DMS153 treated with DMSO at 0.1 percent for 48 hours (cell line): ENCODE measurements around the gene JAZF1.
"Not testable (repeated sequence)": the region's sequence is repeated elsewhere in the genome, so short reads cannot be mapped to it uniquely, and the experiment has no call there.

ENCODE experiments used
- DNase-seq: peaks from one replicate; lab custom pipeline; 2025; ENCODE audit not compliant: unreplicated experiment; lab: John Stamatoyannopoulos, UW

JAZF1 gene

DNA sequence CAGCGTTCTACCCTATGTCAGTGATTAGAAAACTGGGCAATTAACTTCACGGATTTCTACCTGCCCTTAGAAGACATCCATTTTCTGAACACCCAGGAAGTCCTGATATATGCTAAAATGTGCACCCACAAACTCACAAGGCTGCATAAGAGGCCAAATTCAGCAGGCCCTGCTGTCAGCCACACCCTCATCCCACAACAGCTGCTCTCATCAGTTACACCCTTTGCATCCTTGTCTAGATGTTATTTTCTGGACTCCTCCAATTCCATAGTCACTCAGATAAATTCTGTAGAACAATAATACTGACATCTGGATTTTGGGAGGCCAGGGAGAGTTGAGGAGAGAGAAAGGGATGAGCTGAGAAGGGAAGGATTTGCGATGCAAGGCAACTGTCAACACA lies 231.7 kb downstream of the JAZF1 start:
- DNase-seq: no peak

DNA sequence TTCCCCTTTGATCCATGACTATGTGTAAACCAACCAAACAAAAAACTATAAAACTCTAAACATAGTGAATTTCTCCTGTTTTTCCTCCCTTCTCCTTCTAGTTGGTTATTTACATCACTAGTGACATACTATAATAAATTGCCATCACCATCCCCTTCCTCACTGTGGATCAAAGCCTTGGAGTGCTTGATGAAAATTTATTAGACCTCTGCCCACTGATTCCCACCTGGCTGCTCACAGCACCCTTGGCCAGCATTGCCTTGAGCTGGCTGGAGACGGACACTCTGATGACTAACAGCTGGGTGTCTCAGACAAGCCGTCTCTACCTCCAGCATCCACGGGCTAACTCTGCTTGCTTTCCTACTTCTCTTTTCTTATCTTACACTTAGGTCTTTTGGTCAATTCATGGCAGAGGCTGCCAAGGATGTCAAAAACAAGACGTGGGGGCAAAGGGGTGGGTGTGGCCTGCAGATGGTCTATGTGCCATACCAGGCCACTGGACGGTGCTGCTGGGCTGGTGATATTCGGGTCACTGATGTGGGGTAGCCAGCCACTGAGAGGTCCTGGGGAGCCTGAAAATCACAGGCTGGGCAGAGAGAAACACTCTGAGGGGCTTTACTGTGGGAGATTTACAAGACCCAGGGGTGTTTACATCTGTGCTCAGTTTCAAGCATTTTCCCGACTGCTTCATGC lies 232.9 kb downstream of the JAZF1 start:
- no peak for DNase-seq

DNA sequence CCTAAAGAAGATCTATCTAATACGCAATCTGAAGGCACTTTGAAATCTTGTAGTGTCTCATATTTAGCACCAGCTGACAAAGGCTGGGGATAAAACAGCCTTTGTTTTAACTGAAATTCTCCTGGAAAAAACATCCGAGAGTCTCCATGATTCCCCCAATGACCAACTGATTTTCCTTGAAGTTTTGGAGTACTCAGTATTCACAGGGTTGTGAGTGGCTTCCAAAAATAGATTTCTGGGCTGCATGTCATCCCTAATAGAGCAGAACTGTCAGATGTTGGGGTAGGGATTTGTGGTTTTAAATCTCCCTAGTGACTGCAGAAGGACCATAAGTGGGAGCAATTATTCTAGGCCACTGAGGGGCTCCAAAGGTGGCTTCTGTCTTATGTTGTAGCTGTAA lies 234.2 kb downstream of the JAZF1 start:
- no peak for DNase-seq

DNA sequence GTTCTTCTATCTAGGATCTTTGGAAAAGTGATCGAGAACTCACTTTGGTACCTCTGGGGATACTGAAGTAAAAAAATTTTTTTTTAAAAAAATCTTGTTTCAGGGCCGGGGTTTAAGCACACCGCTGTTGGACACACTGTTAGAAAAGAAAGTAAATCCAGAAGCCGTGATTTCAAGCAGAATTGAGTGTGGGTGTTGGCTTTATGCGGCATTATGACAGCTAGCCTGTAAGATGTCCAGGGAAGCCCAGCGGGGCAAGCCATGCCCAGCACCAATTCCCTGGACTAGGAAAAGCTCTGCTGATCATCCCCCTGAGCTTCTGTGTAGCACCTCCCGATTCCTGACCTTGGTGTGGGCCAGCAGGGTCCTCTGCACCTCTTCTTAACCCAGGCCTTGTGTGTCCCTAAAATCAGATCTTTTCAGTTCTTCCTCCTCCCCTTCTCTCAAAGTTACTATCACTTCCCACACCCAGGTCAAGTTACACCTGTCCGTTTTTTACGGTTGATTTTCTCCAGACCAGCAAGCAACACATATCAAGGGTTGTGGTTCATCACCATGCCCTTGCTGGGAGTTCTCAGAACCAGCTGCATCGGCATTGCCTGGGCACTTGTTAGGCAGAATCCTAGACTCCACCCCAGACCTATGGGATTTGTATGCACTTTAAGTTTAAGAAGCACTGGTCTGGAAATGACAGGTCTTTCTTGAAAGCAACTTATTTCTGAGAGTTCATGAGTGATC lies 235.4 kb downstream of the JAZF1 start:
- no peak for DNase-seq

DNA sequence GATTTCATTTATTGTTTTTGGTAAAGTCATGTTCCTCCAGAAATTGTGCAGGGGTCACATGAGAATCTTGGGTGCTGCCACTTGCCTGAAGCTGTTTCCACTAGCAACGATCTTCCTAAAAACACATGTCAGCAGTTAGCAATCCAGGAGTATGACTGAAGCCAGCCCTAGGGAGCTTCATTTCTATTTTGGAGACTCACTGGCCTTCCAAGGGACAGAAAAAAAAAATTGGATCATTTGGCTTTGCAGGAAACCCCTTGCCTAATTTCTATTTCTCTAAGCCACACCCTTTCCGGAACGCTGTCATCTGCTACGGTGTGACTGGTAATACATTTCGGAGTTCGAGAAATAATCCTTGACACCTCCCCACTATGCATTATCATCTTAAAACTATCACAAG lies 236.0 kb downstream of the JAZF1 start:
- no peak for DNase-seq

DNA sequence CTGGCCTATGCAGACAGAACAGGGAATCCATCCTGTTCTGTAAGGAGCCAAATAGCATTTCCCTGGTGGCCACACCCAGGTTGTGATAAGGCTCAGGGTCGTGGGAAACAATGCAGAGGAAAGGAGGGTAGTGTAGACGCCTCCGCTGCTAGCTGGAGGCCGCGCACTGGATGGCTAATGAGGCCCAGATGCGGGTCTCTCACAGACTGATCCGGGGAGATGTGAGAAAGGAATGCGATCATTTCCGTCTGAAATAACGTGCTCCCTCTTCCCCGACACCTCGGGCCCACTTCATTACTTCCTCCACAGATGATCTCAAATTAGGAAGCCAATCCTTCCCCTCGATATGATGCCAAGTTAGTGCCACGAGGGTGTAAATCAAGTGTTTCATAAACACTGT lies 237.4 kb downstream of the JAZF1 start:
- DNase-seq: no peak

DNA sequence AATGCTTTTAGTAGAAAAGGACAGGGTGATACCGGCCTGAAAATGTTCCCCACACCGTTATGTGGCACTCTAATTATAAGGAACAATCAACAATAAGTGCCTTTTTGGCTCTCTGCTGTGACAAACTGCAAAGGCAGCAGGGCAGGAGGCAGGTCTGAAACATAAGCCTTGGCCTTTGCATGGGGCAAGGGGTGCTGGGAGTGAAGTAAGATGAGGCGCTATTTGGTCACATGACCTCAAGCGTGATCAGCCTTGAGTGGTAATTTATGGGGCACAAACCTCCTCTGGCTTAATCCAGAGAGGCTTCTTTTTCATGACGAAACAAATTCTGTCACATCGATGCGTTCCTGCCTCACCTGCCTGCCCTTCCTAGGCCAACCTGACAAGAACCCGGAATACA lies 237.9 kb downstream of the JAZF1 start:
- DNase-seq: no peak

DNA sequence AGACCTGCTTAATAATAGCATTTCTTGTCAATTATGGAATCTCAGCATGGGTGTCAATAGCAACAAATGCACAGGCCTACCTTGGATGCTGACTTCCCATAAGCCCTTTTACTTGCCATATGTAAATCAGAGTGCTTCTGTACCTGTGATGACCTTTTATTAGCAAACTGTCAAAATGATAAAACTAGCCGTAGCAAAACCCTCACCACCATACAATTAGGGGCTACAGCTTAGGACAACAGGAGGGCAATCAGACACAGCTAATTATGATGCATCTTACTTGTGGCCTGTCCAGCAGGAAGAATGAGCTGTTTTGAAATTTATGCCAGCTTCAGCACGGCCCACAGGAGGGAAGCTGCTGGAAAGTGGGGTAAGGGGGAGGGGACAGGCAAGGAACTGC lies 239.1 kb downstream of the JAZF1 start:
- no peak for DNase-seq

DNA sequence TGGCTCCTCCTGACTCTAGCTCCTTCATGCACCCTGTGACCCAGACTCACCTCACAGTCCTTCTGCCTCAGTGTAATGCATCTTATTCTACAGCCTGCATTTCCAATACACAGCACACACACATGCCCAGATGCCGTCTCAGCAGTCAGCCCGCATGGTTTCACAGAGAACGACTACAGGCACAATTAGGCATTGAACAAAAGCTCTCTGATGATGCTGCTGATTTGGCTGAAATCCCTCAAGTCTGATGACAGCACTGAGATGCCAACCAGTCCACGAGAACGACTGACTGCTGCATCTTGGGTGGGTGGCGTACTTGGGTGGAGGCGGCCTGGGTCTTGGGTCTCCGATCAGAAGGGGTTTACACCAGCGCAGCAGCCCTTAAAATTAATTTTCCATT lies 240.3 kb downstream of the JAZF1 start:
- no peak for DNase-seq

DNA sequence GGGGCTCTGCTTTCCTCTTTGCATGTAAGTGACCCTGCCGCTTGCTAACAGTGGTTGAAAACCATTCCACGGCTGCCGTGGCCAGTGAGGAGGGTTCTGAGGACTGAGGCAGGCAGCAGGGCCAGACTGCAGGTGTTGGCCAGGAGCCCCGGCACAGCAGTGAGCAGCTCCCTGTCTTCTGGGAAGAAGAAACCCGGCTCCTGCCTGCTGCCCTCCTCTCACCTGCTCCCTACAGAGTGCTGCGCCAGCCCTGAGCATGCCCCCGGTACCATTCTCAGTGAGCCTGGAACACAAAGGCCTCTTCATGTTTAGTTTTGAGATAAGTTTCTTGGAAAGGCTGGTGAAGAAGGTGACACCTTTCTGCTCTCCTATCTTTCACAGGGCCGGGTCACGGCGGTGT lies 240.7 kb downstream of the JAZF1 start:
- no peak for DNase-seq

DNA sequence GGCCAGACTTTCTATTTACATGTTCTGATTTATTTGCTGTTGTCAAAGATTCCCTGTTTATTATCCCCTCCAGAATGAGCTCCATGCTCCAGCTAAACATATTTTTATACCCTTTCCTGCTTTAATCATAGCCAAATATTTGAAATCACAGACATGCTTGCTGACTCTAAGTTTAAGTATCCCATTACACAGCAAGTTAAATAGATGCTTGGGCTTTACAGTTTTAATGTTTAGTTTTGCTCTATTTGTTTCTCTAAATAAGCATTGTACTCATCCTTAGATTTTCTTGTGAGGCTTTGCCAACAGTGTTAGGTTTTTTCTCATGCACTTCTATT lies 243.9 kb downstream of the JAZF1 start:
- no peak for DNase-seq

DNA sequence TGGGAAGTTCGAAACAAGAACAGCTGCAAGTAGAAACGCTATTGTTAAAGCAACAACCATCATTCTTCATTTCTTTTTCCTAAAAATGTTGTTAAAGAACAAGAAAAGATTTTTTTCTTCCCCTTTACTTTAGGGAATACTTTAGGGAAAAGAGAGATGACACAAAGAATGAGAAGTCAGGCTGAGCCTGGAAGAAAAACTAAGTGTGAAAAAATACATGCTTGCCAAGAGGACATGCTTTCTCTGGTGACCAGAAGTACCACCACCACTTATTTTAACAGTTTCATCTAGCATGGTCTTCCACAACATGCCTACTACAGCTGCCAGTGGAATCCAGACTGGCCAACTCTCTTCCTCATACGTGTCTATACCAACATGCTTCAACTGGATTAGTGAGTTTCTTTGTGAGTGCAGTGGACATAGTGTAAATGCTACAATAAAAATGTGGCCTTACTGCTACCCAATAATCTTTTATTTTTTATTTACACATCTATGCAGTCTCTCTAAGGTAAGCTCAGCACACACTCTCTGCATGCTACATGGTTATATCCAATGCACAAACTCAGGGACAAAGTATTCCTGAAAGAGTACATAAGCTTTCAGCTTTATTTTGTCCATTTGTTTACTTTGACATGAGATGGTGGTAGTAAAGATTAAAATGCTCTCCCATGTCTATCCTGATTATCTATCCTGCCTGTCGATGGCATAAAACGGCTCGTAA lies 244.4 kb downstream of the JAZF1 start:
- peak; percentile 67 for DNase-seq

DNA sequence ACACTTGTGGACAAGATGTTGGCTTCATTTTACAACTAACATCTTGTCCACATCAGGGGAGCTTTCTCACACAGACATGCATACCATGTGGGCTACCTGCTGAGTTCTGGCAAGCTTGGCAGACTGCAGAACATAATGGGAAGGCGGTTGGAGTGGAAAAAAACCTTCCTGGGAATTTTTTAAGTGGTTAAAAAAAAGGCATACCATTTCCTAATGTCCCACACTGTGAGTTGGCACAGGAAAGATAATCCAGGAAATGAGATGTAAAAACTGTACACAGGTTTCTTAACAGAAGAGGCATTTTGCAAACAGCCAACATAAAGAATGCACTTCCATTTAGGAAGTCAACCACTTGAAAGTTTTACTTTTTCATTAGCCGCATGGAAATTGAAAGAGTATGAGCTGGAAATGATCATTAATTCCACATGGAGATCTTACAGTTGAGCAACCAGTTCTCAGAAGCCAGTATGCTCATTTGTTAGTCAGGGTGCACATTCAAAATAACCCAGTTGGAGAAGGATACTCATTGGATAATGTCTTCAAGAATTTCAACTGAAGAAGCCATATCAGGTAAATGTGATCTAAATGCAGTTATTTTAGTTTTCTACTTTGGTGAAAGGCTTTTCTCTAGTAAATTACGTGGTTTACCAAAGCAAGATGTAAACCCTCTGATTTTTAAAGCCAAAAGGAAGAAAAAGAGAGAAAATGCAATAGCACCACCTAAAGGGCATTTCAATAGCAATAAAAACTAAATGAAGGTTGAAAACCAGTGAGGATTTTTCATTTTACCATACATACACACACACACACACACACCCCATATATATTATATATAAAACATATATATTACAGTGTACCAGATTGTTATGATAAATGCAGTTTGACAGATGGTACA lies 246.7 kb downstream of the JAZF1 start:
- peak; percentile 23 for DNase-seq

DNA sequence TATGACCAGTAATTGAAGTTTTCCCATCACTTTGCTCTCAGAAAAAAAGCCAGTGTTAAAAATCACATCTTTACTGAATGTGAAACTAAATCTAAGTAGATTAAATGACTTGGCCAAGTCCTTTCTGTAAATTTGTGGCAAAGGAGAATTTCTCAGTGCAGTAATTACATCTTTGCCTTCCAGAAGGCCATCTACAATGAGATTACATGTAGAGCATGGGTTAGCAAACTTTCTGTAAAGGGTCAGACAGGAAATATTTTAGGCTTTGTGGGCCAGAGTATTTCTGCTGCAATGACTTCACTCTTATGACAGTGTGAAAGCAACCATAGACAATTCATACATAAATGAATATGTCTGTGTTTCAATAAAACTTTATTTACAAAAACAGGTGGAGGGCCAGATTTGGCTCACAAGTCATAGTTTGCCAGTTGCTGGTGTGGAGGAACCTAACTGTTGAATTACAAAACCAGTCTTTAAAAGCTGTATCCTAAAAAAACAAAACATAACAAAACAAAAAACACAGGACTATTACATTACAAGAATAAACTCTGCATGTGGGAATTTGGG lies 249.6 kb downstream of the JAZF1 start:
- no peak for DNase-seq

DNA sequence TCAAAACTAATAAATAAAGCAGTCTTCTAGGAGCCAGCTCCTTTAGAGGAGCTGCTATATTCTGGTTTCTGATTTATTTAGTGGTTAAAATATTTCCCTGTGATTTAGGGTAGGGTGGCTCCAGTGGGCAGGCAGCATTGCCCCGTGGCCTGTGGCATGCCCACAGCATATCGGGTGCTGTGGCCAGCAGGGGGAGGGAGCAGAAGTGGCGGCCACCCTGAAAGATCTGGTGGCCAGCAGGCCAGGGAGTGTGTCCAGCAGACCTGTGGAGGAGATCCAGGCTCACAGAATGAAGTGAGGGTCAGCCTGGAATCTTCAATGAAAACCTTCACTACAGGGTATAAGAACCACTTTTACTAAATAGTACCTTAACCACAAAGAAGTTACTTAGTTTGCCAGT lies 251.5 kb downstream of the JAZF1 start:
- DNase-seq: no peak

DNA sequence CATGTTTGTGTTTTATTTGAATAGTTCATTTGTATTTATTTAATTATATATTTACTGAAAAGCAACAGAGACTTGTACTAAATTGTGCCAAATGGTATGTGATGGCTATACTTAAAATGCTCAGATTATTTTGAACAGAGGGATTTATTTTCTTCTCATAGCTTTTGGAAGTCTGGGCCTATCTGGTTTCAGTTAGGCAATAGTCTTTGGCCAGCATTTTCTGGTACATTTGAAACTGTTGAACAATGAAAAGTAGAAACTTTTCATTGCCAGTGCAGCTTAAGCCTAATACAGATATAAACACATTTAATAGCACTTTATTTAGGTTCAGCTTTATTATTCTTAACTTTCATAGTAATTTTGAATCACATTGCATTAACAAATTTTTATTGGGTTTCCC lies 252.6 kb downstream of the JAZF1 start:
- no peak for DNase-seq

DNA sequence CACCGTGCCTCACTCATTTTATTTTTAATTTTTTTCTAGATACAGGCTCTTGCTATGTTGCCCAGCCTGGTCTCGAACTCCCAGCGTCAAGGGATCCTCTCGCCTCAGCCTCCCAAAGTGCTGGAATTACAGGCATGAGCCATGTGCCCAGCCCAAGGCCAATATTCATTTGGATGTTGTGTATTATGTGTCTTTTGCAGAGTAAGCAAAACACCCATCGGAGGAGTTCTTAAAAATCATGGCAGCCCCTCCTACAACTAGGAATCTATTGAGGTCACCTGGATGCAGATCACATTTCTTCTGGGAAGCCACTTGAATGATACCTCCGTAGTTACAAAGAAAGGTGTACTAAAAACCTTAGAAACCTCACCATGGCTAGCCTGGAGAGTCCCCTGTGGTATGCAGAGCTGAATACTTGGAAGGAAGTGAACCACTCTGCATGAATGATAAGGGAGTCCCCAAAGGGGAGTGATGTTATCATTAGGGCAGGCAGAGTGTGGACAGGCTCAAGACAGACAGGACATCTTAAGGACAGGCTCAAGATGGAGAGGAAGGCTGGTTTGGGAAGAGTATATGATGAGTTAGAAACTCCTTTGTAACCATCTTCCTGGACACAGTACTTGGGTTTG lies 254.9 kb downstream of the JAZF1 start:
- no peak for DNase-seq

DNA sequence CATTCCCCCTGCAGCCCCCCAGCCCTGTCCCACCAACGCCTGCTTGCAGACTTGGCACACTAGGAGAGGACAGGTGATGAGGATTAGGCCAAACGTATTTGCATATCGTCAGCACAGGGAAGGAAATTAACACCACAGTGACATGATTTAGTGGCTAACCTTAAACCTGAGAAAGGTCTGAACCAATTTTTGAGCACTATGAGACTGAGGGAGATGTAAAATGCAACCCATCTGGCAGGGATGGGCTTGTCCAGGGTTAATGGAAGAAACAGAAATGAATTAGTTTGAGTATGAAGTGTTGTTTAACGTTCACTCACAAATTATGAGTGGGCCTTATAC lies 257.0 kb downstream of the JAZF1 start:
- DNase-seq: no peak

DNA sequence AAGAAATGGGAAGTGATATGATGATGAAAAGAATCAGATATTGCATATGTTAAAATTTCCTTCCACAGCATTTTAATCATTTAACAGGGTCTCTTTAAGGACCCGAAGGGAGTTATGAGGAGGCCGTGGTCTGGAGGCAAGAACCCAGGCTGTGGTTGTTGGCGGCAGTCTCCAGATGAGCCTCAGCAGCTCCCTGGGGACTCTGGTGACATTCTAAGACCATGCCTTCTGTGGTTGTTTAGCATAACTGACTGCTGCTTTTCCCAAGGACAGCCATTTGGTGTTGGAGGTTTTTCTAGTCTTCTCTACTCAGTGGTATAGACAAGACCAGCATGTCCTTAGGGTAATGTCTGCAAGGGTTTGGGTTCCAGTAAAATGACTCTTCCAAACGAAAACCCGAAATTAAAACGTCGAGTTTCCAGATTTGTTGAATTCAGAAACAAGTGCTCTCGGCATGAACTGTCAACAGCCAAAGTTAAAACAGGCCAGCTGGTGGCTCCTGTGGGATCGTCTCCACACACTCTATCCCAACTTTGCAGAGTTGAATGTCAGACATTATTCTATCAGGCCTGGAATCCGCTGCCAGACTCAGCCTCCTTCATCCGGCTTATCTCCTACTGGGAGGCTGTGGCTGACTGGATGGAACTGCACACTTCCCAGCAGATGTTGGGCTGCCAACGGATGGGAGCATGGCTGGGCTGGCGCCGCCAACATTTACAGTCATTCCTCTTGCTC lies 257.5 kb downstream of the JAZF1 start:
- DNase-seq: no peak

DNA sequence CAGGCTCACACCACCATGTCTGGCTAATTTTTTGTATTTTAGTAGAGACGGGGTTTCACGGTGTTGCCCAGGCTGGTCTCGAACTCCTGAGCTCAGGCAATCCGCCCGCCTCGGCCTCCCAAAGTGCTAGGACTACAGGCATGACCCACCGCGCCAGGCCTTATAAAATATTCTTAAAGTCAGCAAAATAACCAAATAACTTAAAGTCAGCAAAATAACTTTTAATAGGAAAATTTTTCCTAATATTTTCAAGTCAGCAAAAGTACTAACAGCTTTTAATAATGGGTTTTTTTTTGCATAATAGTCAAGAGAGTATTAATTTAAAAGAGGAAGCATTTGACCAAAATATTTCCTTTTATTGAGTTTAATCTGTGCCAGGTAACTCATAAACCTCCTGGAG lies 258.2 kb downstream of the JAZF1 start:
- DNase-seq: not testable (repeated sequence)
